ENCODE results near the gene TRIM49.
"Not testable (repeated sequence)": the region's sequence is repeated elsewhere in the genome, so short reads cannot be mapped to it uniquely, and the experiment has no call there.

DNA sequence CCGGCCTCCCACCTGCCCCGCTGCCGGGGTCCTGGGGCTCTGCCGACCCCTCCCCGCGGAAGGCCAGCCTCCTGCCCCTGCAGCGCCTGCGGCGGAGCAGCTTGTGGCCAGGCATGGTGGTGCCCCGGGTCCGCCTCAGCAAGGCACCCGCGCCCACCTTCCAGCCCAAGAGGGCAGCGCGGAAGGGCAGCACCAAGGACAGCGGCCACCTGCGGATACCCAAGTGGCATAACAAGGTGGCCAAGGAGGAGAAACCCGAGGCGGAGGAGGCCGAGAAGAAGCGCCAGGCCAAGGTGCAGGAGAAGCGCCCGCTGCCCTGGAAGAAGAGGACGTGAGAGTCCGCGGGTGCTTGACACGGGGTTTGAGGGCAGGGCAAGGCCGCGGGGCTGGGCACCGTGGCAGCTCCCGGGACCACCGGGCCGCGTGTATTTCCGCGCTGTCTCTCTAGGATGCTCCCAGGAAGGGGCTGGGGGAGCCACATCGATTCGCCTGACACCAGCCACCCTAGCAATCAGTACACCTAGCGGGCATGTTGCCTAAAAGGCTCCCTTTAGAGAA is 20.8 kb downstream of the TRIM49 start:
- TF ChIP-seq, protein P1, sequence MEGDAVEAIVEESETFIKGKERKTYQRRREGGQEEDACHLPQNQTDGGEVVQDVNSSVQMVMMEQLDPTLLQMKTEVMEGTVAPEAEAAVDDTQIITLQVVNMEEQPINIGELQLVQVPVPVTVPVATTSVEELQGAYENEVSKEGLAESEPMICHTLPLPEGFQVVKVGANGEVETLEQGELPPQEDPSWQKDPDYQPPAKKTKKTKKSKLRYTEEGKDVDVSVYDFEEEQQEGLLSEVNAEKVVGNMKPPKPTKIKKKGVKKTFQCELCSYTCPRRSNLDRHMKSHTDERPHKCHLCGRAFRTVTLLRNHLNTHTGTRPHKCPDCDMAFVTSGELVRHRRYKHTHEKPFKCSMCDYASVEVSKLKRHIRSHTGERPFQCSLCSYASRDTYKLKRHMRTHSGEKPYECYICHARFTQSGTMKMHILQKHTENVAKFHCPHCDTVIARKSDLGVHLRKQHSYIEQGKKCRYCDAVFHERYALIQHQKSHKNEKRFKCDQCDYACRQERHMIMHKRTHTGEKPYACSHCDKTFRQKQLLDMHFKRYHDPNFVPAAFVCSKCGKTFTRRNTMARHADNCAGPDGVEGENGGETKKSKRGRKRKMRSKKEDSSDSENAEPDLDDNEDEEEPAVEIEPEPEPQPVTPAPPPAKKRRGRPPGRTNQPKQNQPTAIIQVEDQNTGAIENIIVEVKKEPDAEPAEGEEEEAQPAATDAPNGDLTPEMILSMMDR (conservative IDR thresholded peaks at IDR 0.05; ENCODE audit: low read length) = not testable (repeated sequence)
- not testable (repeated sequence) for TF ChIP-seq EZH2phosphoT487 (IDR thresholded peaks at IDR 0.05; ENCODE audit: borderline replicate concordance)

Measured in Loucy (cell line).